Activated naive CD4-positive, alpha-beta T cell treated with anti-CD3 and anti-CD28 coated beads for 36 hours (primary cell): ENCODE data around the gene AP1M2. TPM values are rescaled to one million over a fixed set of nuclear protein-coding genes. Genes with fewer than 3 reads are reported as not detected.

Experiments
- CTCF ChIA-PET: fragments of 350-600 bp; sonication (Branson Sonifier 250); formaldehyde crosslinking; loops from one replicate; lab custom pipeline; 2021; ENCODE audit warnings: antibody characterized with exemption; lab: Charles Lee
- DNase-seq: peaks from one replicate; pipeline ENCODE4 v3.0.0-alpha.2; 2020
- H3K27ac Mint-ChIP-seq: one replicate; pipeline ENCODE4 v1.8.0; 2021; ENCODE audit warnings: mild to moderate bottlenecking, mixed read lengths
- H3K27me3 Mint-ChIP-seq: one replicate; pipeline ENCODE4 v1.8.0; 2021; ENCODE audit warnings: low read depth, mixed read lengths
- H3K36me3 Mint-ChIP-seq: one replicate; pipeline ENCODE4 v1.8.0; 2021; ENCODE audit warnings: low read depth, mixed read lengths
- H3K4me1 Mint-ChIP-seq: one replicate; pipeline ENCODE4 v1.8.0; 2021; ENCODE audit warnings: low read depth, mixed read lengths
- H3K4me3 Mint-ChIP-seq: one replicate; pipeline ENCODE4 v1.8.0; 2021; ENCODE audit warnings: mild to moderate bottlenecking, moderate library complexity, mixed read lengths
- H3K9me3 Mint-ChIP-seq: one replicate; pipeline ENCODE4 v1.8.0; 2021; ENCODE audit warnings: mixed read lengths
- intact Hi-C: fragments of 100-400 bp; cut with micrococcal nuclease; formaldehyde crosslinking; loops from one replicate; pipeline ENCODE4 v1.15.1; 2023
- total RNA-seq, 2 experiments: library from RNA; stranded (reverse); gene quantifications; one replicate each; pipeline ENCODE4 v1.2.3, GENCODE V29; 2021

Gene AP1M2
- total RNA-seq, 2 experiments from 2014 or later = not detected

DNA sequence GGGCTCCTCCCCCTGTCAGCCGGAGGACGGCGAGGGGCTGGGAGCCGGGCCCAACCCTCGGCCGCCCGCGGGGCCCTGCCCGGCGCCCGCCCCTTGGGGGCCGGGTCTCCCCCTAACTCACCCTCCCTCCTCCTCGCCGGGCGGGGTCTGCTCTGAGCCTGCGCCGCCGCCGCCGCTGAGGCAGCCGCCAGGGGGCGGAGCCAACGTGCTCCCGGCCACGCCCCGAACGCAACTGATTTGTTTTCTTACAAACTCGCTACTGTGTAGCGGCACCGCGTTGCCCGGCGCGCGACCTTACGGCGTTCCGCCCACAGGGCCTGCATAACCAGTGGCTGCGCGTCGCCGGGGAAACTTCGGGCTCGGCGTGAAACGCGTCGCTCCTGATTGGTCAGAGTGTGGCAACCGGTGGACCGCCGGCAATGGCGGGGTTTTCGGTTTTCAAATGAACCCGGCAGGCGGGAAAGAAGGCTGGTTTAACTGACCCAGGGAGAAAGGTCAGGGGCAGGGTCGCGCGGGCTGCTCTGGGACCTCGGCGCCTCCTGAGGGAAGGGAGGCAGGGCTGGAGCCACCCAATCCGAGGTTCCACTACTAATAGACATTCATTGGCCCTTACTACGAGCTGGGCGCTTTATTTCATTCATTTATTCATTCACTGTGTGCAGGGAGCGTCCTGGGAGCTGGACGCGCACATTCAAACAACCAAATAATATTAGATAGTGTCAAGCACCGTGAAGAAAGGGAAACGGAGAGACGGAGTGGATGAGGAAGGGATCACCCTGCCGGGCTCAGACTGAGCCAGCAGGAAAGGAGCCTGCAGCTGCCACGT is 18.1 kb downstream of the AP1M2 start, which contains the start of gene CDKN2D:
Gene CDKN2D (minus strand): TSS at position 154 of the 826 bp plus-strand sequence. CDS start 326 bp downstream, outside the sequence.
- Mint-ChIP-seq H3K27me3 (no peaks in the 10 kb centered on the region), H3K27ac (peak within 1 kb of the TSS; percentile 98), H3K4me1 (peaks cover 39% of the 10 kb centered on the region), H3K4me3 (peak within 1 kb of the TSS; percentile 94), H3K9me3 (no peaks in the 10 kb centered on the region), H3K36me3 (peaks cover 33% of the 10 kb centered on the region)
- intact Hi-C loops = loop anchor here (1.0 to 5.0 kb wide), 12 partner anchors 35 to 522 kb away; partner anchors contain the start of genes CARM1, SMARCA4 and TMED1
- CTCF ChIA-PET = interaction anchor here (0.6 to 4.7 kb wide), 11 partner anchors 12 to 296 kb away, joined by 3 to 36 read pairs (median 4); no protein-coding TSS in a partner anchor
- DNase-seq = peak; percentile 100

DNA sequence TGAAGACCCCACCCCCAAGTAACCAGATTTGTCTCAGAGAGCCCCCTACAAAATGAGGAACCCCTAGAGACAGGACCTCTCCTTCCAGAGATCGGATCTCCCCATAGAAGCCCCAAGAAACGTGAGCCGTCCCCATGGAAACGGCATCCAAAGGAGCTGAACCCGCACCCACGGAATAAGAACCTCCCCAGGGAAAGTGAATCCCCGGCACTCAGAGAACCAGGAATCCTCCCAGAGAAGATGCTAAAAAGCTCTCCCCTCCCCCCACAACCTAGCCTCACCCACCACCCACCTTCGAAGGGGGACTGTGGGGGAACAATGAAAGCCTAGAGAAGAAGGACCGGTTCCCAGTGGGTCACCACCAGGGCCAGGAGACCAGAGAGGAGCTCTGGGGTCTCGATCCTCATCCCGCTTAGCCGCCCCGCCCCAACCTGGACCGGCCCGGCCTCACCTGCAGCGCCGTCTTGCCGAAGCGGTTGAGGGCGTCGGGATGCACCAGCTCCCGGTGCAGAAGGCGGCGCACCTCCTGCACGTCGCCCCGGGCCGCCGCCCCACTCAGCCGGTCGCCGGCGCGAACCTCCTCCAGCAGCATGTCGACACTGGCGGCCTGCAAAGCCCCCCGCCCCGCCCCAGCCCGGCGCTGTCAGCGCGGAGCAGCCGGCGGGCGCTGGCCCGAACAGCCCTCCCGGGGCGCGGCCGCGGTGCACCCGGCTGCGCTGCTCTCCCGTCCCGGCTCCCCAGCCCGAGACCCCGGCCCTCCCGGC is 18.9 kb downstream of the AP1M2 start:
- peak; percentile 75 for DNase-seq
- Mint-ChIP-seq H3K27me3 (no peaks in the 10 kb centered on the region), H3K4me1 (peaks cover 43% of the 10 kb centered on the region), H3K9me3 (no peaks in the 10 kb centered on the region), H3K4me3 (peak overlapping the region; percentile 94), H3K27ac (peak overlapping the region; percentile 98), H3K36me3 (peaks cover 34% of the 10 kb centered on the region)
- CTCF ChIA-PET = interaction anchor here (0.7 to 3.0 kb wide), 9 partner anchors 13 to 162 kb away, joined by 3 to 9 read pairs (median 4); no protein-coding TSS in a partner anchor
- intact Hi-C loops = loop anchor here (1.0 to 5.0 kb wide), 7 partner anchors 129 to 523 kb away; partner anchors contain the start of genes CARM1, SMARCA4 and TMED1

DNA sequence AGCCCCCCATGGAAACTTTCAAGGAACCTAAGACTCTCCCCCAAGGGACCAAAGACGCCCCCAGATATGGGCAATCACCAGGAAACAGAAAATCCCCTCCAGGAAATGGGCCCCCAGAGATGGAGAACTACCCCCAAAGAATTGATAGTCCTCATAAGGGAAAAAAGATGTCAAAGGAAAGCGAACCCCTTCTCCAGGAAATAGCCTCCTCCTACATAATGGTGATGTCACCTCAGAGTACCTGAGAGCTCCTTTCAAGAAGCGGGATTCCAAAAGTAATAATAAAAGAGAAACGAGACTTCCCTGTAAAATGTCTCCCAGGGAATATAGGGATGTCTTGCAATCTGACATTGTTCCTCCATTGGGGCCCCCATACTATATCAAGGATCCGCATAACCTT is 19.5 kb downstream of the AP1M2 start:
- DNase-seq = no peak
- Mint-ChIP-seq H3K27me3 (no peaks in the 10 kb centered on the region), H3K9me3 (no peaks in the 10 kb centered on the region), H3K36me3 (peaks cover 35% of the 10 kb centered on the region), H3K27ac (peak overlapping the region; percentile 98), H3K4me1 (peaks cover 44% of the 10 kb centered on the region), H3K4me3 (peak overlapping the region; percentile 94)
- CTCF ChIA-PET = interaction anchor here (0.7 to 3.0 kb wide), 8 partner anchors 14 to 161 kb away, joined by 3 to 9 read pairs (median 4); no protein-coding TSS in a partner anchor
- intact Hi-C loops = loop anchor here (1.0 to 5.0 kb wide), 7 partner anchors 130 to 523 kb away; partner anchors contain the start of genes CARM1, SMARCA4 and TMED1

DNA sequence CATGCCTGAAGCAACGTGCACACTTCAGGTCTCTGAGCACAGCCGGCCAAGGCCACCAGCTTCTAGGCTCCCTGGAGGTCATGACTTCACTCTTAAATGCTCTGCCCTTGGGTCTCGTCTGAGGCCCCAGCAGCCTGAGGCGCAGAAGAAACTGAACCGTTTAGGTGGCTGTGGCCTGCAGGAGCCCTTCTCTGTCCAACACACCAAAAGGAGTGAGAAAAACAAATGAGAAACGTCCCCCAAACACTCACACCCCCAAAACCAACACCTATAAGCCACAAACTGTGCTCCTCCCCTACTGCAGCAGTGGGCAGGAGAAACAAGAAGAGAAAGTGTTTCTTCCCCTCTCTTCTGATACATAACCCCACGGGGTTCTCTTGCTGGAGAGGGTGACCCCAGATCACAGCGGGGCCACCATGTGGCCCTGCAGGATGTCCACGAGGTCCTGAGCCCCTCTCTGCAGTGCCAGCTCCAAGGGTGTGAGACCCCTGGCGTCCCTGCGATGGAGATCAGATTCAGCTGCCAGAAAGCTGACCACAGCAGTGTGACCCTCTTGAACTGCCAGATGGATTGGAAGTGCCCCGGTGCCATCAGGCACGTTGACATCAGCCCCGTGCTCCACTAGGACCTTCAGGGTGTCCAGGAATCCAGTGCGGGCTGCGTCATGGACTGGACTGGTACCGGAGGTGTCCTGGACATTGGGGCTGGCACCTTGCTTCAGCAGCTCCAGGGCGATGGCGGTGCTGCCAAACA is 20.3 kb downstream of the AP1M2 start:
- H3K27me3 Mint-ChIP-seq = no peaks in the 10 kb centered on the region
- DNase-seq = peak; percentile 71
- CTCF ChIA-PET = interaction anchor here (0.5 to 3.0 kb wide), 7 partner anchors 14 to 168 kb away, joined by 3 to 9 read pairs (median 4); no protein-coding TSS in a partner anchor
- H3K27ac Mint-ChIP-seq = peak overlapping the region; percentile 98
- peaks cover 38% of the 10 kb centered on the region for H3K36me3 Mint-ChIP-seq
- H3K4me1 Mint-ChIP-seq = peaks cover 42% of the 10 kb centered on the region
- H3K9me3 Mint-ChIP-seq = no peaks in the 10 kb centered on the region
- intact Hi-C loops = loop anchor here (1.0 to 5.0 kb wide), 4 partner anchors 24 to 150 kb away; partner anchors contain the start of genes ATG4D and ILF3
- H3K4me3 Mint-ChIP-seq = peak overlapping the region; percentile 94

DNA sequence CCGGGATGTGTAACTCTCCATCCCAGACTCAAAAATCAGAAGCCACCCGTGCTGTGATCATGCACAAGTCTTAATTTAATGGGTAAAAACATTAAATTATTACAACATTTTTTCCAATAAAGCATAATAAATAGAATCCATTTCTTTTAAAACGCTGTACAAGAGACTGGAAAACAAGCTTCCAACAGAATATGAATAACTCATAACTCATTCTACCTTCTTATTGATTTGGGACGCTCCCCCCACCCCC is 20.8 kb downstream of the AP1M2 start:
- H3K4me3 Mint-ChIP-seq = peak overlapping the region; percentile 94
- H3K9me3 Mint-ChIP-seq = no peaks in the 10 kb centered on the region
- intact Hi-C loops = loop anchor here (1.0 to 5.0 kb wide), 4 partner anchors 23 to 149 kb away; partner anchors contain the start of genes ATG4D and ILF3
- DNase-seq = no peak
- no peaks in the 10 kb centered on the region for H3K27me3 Mint-ChIP-seq
- CTCF ChIA-PET = interaction anchor here (0.5 to 3.0 kb wide), 3 partner anchors 13 to 168 kb away, joined by 3 to 9 read pairs (median 4); no protein-coding TSS in a partner anchor
- H3K36me3 Mint-ChIP-seq = peaks cover 43% of the 10 kb centered on the region
- H3K4me1 Mint-ChIP-seq = peaks cover 47% of the 10 kb centered on the region
- peak overlapping the region; percentile 98 for H3K27ac Mint-ChIP-seq

DNA sequence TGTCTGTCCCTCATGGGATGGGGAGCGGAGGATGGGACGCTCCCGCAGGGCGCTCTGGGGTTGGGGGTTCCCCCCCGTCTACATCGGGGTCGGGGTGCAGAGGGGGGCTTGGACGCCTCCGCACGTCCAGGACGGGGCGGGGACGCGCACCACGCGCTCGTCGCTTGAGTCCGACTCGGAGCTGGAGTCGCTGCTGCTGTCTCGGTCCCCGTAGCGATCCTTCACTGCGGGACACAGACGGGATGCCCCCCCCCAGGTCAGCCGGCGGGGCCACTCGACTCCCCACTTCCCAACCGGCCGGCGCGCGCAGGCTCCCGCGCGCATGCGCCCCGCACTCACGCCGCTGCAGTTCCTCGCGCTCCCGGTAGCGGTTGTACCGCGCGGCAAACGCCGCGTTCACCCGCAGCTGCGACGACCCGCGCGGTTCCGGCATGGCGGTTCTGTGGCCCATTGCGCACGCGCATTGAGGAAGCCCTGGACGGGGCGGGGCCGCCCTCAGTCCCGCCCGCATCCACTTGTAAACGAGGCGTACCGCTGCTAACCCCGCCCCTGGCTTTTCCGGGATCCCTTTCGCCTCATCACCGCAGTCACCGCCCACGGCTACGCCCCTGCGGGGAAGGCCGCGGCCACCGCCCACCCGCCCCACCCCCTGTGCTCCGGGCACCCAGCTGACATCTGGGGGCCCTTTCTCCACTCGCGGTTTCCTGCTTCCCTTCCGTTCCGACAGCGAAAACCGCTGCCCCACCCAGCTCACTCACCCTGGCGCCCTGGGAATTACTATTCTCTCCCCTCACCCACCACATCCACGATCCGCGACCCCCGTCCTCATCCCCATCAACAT is 21.3 kb downstream of the AP1M2 start, which contains the start of gene KRI1:
Gene KRI1 (minus strand): TSS at position 444 of the 841 bp plus-strand sequence. CDS start 11 bp downstream, at position 433.
- intact Hi-C loops = loop anchor here (1.0 to 5.0 kb wide), 5 partner anchors 10 to 148 kb away; partner anchors contain the start of genes ATG4D and ILF3
- peak within 1 kb of the TSS; percentile 98 for H3K27ac Mint-ChIP-seq
- H3K4me3 Mint-ChIP-seq = peak within 1 kb of the TSS; percentile 94
- no peaks in the 10 kb centered on the region for H3K9me3 Mint-ChIP-seq
- peaks cover 49% of the 10 kb centered on the region for H3K4me1 Mint-ChIP-seq
- CTCF ChIA-PET = interaction anchor here (0.5 to 3.0 kb wide), 3 partner anchors 13 to 169 kb away, joined by 3 to 9 read pairs (median 4); no protein-coding TSS in a partner anchor
- peak; percentile 99 for DNase-seq
- H3K27me3 Mint-ChIP-seq = no peaks in the 10 kb centered on the region
- peaks cover 46% of the 10 kb centered on the region for H3K36me3 Mint-ChIP-seq

DNA sequence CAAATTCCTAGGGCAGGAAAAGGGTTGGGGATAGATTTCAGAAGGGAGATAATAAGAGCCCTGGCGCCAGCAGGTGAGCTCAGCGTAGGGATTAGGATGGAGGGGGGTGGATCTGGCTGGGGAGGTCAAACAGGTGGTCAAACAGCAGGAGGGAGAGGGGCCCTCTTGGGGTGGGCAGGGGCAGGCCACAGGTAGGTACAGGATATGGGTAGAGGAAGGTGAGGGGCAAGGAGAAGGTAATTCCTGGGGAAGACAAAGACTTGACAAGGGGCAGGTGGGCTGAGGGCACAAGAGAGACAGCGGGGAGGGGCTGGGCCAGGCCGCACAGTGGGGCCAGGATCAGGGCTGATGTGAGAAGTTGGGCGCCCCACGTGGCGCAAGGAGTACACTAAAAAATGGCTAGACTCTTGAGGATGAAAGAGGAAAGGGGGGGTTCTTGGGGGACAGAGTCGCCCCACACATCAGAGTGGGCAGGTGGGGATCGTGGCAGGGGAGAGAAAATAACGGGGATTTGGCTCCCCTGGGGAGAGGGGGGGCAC is 22.0 kb downstream of the AP1M2 start:
- H3K9me3 Mint-ChIP-seq = no peaks in the 10 kb centered on the region
- intact Hi-C loops = loop anchor here (1.0 to 5.0 kb wide), 3 partner anchors 10 to 148 kb away; no protein-coding TSS in a partner anchor
- H3K4me1 Mint-ChIP-seq = peaks cover 47% of the 10 kb centered on the region
- peak overlapping the region; percentile 94 for H3K4me3 Mint-ChIP-seq
- H3K36me3 Mint-ChIP-seq = peaks cover 51% of the 10 kb centered on the region
- H3K27ac Mint-ChIP-seq = peak overlapping the region; percentile 98
- peak; percentile 67 for DNase-seq
- H3K27me3 Mint-ChIP-seq = no peaks in the 10 kb centered on the region
- CTCF ChIA-PET = no interaction called here

DNA sequence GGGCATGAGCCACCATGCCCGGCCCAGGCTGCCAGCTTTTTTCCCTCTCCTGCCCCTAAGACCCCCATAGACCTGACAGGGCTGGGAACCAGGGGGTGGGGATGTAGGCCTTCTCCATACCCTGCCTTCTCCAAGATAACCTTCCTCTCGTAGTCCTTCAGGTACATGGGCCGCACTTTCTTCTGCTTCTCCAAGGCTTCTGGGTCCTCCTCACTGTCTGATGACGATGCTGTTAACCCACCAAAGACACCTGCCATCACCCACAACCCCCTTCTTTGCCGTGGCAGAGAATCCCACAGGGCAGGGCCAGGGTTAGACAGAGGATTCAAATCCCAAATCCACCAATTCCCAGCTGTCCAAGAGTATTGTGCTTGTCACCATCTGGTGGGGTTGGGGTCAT is 24.5 kb downstream of the AP1M2 start:
- intact Hi-C loops = no loop called here
- H3K36me3 Mint-ChIP-seq = peaks cover 58% of the 10 kb centered on the region

DNA sequence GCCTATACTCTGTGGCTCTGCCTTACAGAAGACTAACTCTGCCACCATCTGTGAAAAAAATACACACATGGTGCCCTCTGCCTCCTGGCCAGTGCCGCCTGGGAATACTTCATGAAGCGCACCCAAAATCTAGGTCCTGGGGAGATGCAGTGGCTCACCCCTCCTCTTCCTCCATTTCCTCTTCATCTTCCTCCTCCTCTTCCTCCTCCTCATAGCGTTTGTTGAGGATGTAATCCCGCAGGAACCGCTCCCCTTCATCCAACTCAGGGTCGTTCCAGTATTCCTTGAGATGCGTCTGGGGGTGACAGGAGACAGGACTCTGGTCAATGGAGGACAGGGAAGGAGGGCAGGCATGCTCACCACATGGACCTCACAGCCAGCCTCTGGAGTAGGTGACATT is 27.0 kb downstream of the AP1M2 start:
- CTCF ChIA-PET = no interaction called here
- intact Hi-C loops = no loop called here
- Mint-ChIP-seq H3K4me3 (no peak overlapping the region), H3K27ac (no peak overlapping the region), H3K36me3 (peaks cover 48% of the 10 kb centered on the region), H3K4me1 (peaks cover 43% of the 10 kb centered on the region), H3K9me3 (no peaks in the 10 kb centered on the region), H3K27me3 (no peaks in the 10 kb centered on the region)
- DNase-seq = no peak

More for the DNA sequence above, 24.5 kb downstream of the AP1M2 start:
- CTCF ChIA-PET = interaction anchor here (0.6 to 1.5 kb wide), 4 partner anchors 11 to 137 kb away, joined by 4 to 8 read pairs (median 4); no protein-coding TSS in a partner anchor
- H3K27me3 Mint-ChIP-seq = no peaks in the 10 kb centered on the region
- no peaks in the 10 kb centered on the region for H3K9me3 Mint-ChIP-seq
- peak overlapping the region; percentile 27 for H3K4me3 Mint-ChIP-seq
- no peak for DNase-seq
- peak overlapping the region; percentile 8 for H3K27ac Mint-ChIP-seq
- H3K4me1 Mint-ChIP-seq = peaks cover 47% of the 10 kb centered on the region

DNA sequence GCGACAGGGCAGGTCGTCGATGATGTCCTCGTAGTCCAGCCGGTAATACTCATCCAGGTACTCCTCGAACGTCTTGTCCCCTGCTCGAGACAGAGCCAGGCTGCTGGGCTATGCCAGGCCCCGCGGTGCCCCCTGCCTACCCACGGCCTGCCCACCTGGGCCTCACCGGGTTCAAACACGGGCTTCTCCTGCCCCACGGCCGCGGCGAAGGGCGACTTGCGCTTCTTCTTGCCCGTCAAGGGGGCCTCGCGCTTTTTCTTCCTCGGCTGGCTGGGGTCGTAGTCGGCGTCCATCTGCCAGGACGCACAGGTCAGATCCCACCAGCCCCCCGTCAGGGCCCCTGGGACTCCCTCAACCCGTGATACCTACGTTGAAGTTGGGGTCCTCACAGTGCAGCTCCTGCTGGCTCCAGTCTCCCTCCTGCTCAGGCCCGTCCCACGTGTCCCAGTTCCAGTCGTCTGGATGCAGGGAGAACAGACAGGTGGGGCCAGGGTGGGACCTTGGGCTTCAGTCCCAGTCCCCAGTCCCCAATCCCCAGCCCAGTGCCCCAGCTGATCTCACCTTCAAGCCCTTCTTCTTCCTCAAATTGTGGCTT is 29.4 kb downstream of the AP1M2 start:
- Mint-ChIP-seq H3K27ac (no peak overlapping the region), H3K4me1 (peaks cover 54% of the 10 kb centered on the region), H3K4me3 (no peak overlapping the region), H3K36me3 (peaks cover 54% of the 10 kb centered on the region), H3K9me3 (no peaks in the 10 kb centered on the region), H3K27me3 (no peaks in the 10 kb centered on the region)
- CTCF ChIA-PET = no interaction called here
- intact Hi-C loops = no loop called here
- no peak for DNase-seq
